Muscle of back (tissue), 11 donors: ENCODE results near the gene GALNT9. TPM values are rescaled to one million over a fixed set of nuclear protein-coding genes. Genes with fewer than 3 reads are reported as not detected.

Experiments
- DNase-seq, 3 donors: peaks; one replicate each; pipeline versions ENCODE4 v3.0.0 to v3.0.0-alpha.2; 2013
- polyA plus RNA-seq, 10 donors: library from polyadenylated mRNA; unstranded; fragments of 120-200 nt; gene quantifications; one replicate each; pipeline ENCODE4 v1.2.1, GENCODE V29; 2013; ENCODE audit not compliant: insufficient read length in 10 of 10

The GALNT9 gene
- polyA plus RNA-seq, 10 donors = 0.84 to 2.9 (median 1.6) TPM

- peak in 1 of 3 donors; percentile 67 for DNase-seq
Observed at GRCh38 chr12:132327336-132328171, 1.8 kb downstream of the GALNT9 start.

GRCh38 chr12:132326646-132327045, 2.7 kb downstream of the GALNT9 start:
- DNase-seq = no peak

GRCh38 chr12:132325733-132326130, 3.7 kb downstream of the GALNT9 start:
- no peak for DNase-seq

- DNase-seq = no peak
Observed at GRCh38 chr12:132324841-132325732, 4.3 kb downstream of the GALNT9 start.

- no peak for DNase-seq
Observed at GRCh38 chr12:132324173-132324572, 5.2 kb downstream of the GALNT9 start.

- no peak for DNase-seq
Observed at GRCh38 chr12:132323171-132324010, 6.0 kb downstream of the GALNT9 start.

- DNase-seq = no peak
Observed at GRCh38 chr12:132322206-132323132, 6.9 kb downstream of the GALNT9 start.

GRCh38 chr12:132321321-132322118, 7.9 kb downstream of the GALNT9 start:
- DNase-seq = no peak

- DNase-seq = no peak
Observed at GRCh38 chr12:132320767-132321211, 8.6 kb downstream of the GALNT9 start.

GRCh38 chr12:132319991-132320570, 9.3 kb downstream of the GALNT9 start:
- no peak for DNase-seq

GRCh38 chr12:132319359-132319950, 9.9 kb downstream of the GALNT9 start:
- DNase-seq = no peak

GRCh38 chr12:132318618-132319033, 10.8 kb downstream of the GALNT9 start:
- no peak for DNase-seq

GRCh38 chr12:132318135-132318534, 11.3 kb downstream of the GALNT9 start:
- DNase-seq = no peak

- DNase-seq = no peak
Observed at GRCh38 chr12:132317233-132317938, 12.0 kb downstream of the GALNT9 start.

GRCh38 chr12:132316497-132317232, 12.7 kb downstream of the GALNT9 start:
- DNase-seq = no peak

GRCh38 chr12:132315951-132316350, 13.4 kb downstream of the GALNT9 start:
- DNase-seq = no peak

- DNase-seq = no peak
Observed at GRCh38 chr12:132315507-132315906, 13.9 kb downstream of the GALNT9 start.
